HG02798 (cell line): ENCODE measurements around the gene MFSD1.

Source experiments
- ATAC-seq: cut with Tn5 transposase; IDR thresholded peaks from one replicate; pipeline ENCODE4 v1.9.1; 2021; ENCODE audit warnings: mild to moderate bottlenecking; ENCODE audit not compliant: unreplicated experiment, poor library complexity

MFSD1 gene

DNA sequence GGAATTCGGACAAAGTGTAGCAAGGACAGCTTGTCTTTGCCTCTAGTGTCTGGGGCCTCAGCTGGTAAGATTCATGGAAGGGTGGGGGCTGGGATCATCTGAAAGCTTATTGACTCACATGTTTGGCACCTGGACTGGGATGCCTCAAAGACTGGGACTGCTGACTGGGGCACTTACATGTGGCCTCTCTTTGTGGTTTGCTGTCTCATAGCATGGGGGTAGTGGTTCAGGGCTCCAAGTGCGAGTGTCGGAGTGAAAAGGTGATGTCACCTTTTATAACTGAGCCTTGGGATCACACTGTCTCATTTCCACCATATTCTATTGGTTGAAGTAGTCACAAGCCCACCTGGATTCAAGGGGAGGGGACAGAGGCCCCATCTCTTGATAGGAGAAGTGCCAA is 6.8 kb downstream of the MFSD1 start:
- no peak for ATAC-seq

DNA sequence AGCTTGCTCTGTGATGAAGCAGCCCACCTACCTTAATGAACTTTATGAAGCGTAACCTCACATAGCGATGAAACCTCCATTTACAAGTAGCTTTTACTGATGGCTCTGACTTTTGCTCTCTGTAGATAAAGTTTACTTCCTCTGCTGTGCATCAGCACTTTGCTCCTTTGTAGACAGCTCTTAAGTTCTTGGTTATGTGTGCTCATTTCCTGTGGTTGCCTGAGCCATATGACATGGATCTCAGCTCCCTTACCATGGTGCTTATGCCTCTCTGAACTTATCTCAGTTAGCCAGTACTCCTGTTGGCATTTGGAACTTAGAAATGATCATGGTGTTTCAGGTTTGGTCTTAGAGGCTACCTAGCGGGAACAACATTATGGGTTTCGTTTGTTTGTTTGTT is 7.8 kb downstream of the MFSD1 start:
- no peak for ATAC-seq

DNA sequence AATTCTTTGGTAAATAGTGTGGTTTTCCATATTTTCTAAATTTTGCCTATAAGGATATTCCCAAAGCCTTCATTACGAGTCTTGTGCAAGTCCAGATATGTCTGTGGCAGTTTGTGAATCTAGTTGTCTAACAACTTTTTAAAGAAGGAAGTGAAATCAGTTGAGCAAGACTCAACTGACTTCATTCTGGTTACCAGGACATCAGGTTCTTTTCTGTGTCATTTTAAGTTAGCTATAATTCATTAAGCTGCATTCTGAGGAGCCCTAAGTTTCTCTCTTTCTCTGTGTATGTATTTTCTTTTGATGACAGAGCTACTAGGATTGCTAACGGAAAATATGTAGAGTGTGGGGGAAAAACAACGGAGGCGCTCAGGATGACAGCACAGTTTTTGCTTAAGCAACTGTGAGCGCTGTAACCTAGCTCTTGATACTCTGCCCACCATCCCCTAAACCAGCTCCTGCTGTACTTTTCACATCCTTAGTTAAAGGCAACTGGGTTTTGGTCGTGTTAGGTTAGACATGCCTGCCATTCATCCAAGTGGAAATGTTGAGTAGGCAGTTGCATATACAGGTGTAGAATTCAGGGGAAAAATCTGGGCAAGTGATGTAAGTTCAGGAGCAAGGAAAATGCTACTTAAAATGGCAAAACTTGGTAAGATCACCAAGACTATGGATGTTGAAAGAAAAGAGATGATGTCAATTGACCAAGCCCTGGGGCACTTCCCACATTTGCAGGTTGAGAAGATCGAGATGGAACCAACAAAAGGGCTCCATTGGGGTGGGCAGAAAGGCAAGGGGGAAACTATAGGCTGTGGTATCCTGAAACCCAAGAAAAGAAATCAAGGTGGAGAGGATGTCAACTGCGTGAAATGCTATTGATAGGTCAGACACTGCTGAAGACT is 9.2 kb downstream of the MFSD1 start:
- ATAC-seq: no peak

DNA sequence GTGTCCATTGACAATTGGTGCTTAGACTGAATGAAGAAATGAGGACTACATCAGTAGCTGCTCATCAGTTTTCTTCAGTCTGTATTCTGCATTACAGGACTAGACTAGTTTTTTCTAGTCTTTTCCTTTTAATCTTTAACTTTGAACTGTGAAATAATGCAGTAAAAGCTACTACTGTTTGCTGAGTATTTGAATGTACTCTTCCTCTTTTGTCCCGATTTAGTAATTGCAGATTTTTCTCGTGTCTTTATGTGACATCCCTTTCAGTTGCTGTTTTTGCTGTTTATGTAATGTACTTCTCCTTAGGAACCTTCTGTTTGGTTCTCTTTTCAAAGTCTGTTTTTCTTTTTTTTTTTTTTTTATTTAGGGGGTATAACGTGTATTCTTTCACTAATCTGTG is 17.4 kb downstream of the MFSD1 start:
- no peak for ATAC-seq

GRCh38 chr3:158820521-158820920 is 18.7 kb downstream of the MFSD1 start:
- ATAC-seq: no peak

DNA sequence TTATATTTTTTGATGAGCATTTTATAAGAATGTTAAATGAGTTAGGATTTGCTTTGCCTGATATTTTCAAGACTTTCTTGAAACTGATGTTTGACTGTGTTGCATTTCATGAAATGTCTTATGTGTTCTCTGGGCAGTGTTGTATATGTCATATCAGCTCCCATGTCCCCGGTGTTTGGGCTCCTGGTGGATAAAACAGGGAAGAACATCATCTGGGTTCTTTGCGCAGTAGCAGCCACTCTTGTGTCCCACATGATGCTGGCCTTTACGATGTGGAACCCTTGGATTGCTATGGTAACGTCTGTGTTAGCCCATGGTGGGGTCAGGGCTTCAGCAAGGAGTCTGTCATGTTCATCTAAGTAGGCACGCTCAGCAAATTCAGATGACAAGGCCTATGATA is 20.0 kb downstream of the MFSD1 start:
- ATAC-seq: no peak

DNA sequence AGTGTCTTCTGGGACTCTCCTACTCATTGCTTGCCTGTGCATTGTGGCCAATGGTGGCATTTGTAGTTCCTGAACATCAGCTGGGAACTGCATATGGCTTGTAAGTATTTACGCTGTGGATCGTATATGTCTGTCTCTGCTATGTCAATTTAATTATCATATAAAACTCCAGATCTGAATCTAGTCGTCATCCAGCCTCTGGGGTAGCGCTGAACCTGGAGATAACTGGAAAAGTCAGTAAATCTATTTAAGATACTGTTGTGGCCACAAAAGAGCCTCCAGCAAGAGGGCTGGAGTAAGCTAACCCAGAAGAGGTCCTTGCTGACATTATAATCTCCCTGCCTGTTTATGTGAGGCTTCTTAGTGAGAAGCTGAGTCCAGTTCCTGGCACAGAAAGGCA is 21.6 kb downstream of the MFSD1 start:
- ATAC-seq: no peak

DNA sequence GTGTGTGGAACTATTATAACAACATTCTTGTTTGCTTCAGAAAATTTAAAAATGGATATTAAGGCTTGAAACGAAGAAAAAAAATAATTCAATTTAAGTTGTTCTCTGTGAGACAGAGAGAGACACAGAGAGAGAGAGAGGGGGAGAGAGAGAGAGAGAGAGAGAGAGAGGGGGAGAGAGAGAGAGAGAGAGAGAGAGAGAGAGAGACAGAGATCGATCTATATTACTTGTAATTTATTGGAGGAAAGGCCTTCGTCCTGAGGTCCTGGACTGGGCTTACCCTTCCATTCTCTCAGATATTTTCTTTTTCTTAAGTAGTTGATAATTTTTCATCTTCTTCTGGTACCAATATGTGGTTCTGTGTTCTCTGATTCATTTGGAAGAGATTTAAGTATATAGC is 25.9 kb downstream of the MFSD1 start:
- no peak for ATAC-seq

DNA sequence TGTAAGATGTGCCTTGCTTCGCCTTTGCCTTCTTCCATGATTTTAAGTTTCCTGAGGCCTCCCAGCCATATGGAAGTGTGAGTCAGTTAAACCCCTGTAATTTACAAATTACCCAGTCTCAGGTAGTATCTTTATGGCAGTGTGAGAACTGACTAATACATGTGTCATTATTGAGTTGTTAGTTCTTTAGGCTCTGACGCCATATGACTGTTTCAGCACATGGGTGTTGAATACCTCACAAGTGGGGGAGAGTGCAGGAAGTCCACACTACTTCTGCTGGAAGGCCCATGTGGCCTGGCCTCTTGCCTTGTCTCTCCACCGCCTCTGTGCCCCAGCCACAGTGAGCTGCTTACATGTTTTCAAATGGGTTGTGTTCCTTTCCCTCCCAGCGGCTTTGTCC is 28.5 kb downstream of the MFSD1 start:
- no peak for ATAC-seq

DNA sequence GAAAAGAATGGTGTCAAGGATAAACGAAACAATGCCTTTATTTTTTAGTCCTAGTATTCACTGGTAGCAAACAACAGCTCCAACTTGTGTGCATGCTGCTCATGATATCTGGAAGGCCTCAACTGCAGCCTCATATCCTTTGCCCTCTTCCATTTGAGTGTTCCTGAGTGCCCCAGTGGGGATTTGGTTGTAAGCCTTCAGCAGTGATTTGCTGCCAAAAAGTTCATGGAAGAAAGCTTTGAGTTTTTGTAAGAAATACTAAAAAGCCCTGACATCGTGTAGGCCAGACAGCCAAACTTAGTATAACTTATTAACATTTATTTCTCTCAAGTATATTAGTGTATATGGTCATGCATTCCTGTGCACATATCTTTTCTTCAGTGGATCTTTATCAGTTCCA is 30.0 kb downstream of the MFSD1 start:
- no peak for ATAC-seq

GRCh38 chr3:158835631-158836030 is 33.8 kb downstream of the MFSD1 start:
- no peak for ATAC-seq

- no peak for ATAC-seq
Measured at GRCh38 chr3:158836312-158836711, 34.5 kb downstream of the MFSD1 start.

DNA sequence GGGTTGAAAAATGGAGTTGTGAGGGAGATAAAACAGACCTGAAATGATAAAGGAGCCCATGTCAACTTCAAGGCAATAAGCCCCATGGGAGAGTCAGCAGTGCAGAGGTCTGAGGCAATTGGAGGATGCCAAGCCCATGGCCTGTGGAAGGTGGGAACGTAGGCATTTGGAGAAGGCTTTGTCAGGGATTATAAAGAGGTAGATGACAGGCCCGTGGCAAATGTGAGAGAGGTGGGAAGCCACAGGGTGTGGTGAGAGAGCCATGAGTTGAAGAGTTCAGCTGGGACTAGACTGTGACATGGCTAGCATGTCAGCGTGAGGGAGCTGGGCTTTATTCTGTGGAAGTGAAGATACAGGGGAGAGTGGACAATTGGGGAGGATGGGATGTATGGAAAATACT is 35.4 kb downstream of the MFSD1 start:
- ATAC-seq: no peak

DNA sequence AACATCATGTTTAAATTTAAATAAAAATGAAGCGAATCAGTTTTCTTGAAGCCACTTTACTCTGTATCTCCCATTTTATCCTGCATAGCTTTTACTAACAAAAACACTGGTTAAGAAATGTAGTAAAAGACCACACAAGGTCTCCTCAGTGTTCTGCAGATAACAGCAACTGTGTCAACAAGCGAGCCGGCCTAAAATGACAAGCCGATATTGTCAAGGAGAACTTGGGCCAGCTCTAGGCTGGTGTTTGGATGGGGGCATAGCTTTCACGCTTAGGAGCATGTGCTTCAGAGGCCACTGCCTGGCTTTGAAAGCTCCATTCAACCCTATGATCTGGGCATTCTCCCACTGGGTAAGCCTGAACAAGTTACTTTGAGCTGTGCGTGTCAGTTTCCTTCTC is 38.1 kb downstream of the MFSD1 start:
- no peak for ATAC-seq

DNA sequence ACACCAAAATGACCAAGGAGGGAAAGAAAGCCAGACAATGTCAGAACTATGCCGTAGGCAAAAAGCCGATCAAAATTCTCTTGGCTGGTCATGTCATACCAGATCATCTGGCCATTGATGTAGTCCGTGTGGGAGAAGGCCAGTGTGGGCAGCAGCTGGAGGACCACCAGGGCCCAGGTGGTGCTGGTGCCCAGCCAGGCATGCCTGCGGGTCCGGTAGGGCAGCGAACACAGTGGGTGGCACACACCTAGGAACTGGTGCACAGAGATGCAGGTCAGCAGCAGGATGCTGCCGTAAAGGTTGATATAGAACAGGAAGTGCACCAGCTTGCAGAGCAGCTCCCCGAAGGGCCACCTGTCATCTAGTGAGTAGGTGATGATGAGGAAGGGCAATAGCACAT is 39.5 kb downstream of the MFSD1 start:
- no peak for ATAC-seq

GRCh38 chr3:158842976-158843375 is 41.1 kb downstream of the MFSD1 start:
- no peak for ATAC-seq

GRCh38 chr3:158845765-158846350 is 44.0 kb downstream of the MFSD1 start:
- peak; percentile 53 for ATAC-seq

DNA sequence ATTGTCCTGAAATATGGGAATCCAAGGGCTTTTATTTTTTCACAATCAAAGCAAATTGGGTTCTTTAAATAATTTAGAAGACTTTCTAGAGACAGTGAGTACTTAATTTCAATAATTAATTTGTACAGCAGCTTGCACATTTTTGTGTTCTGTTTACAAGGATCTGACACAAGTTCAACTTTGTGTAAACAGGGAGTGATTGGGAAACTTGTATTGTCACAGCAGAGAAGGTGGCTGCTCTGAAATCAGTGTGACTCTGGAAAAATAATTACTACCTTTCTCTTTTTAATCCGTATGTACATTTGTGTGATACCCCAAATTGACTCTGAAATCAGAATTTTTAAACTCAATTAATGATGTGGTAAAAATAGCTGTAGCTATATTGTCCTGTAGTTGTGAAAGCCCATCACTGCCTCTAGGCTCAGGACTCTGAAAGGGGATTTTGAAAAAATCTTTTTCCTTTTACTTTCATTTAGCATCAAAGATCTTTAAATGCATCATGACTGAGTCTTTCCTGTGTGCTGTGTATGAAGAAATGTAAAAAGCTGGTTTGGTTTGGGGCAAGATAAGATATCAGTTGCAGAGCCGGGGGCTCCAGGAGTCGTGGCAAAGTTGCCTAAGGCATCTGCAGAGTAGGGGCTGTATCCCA is 45.1 kb downstream of the MFSD1 start:
- peak; percentile 87 for ATAC-seq

DNA sequence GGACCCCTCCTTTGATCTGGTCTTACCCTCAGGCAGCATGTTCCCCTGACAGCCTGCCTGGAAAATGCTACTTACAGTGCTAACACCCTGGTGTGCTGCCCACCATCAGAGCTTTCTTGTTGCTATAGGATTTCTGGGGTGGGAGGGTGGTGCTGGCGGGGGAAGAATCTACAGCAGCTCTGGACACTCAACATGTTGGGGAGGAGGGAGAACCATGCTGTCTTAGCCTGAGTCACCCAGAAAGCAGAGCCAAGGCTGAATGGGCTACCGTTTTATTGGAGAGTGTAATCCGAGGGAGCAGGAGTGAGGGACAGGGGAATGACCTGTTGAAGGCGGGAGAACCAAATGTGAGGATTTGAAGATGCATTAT is 45.6 kb downstream of the MFSD1 start:
- peak; percentile 36 for ATAC-seq

- ATAC-seq: peak; percentile 6
Measured at GRCh38 chr3:158847885-158848284, 46.0 kb downstream of the MFSD1 start.

DNA sequence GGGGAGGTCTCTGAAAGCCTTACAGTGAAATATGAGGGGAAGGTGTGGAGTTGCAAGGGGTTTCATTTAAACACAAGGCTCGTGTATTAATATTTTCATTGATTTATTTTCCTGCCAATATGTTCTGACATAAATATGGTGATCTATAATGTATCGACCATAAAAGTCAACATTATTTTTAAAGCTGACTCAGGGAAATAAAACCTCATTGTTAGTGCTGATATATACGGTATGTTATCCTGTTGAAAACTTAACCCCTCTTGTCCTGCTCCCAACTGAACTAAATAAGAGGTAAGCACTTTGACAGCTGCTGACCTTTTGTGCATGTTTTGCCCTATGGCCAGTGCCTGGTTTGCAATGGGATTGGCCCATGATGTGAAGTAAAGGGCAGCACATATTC is 47.9 kb downstream of the MFSD1 start:
- ATAC-seq: no peak

DNA sequence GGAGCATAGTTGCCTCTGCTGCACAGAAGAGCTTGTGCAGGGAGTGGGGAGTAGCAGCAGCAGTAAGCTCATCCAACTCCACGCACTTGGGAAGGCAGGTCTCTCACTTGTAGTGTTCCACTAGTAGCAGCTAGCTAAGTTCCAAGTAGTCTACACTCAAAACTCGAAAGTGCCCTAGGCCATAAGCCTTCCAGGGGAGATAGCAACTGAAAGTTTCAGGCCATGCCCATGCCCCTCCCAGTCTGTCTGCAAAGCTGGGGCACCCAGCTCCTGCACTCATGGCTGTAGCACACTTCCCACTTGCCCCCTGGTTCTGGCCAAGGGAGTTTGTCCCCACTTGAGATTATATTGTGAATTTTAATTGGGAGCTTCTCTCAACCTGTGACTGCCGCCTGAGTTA is 57.5 kb downstream of the MFSD1 start:
- ATAC-seq: peak; percentile 47
